Natural killer cell (primary cell): ENCODE data around the gene EPN3. TPM values are rescaled to one million over a fixed set of nuclear protein-coding genes. Genes with fewer than 3 reads are reported as not detected.

ENCODE experiments used
- ATAC-seq, 3 donors: fragments of 150-1000 bp in 2 of 3; fragments of 200-7000 bp in 1 of 3; cut with Tn5 transposase; 1 replicate in 1 of 3; 2 replicates in 2 of 3; pipeline ENCODE4 v1.10.0; 2021; ENCODE audit warnings: mild to moderate bottlenecking in 2 of 3, moderate library complexity in 2 of 3
- DNase-seq, 2 donors: peaks; one replicate each; pipeline versions ENCODE4 v3.0.0 to v3.0.0-alpha.2; 2013 to 2021; ENCODE audit warnings: mixed read lengths in 1 of 2
- H3K27ac ChIP-seq: one replicate; pipeline ENCODE4 v1.5.1; 2013; ENCODE audit warnings: mild to moderate bottlenecking, low read length
- H3K27me3 ChIP-seq: one replicate; pipeline ENCODE4 v1.6.1; 2013; ENCODE audit warnings: low read length; ENCODE audit not compliant: control insufficient read depth, insufficient read depth
- H3K36me3 ChIP-seq: one replicate; pipeline ENCODE4 v1.6.1; 2013; ENCODE audit warnings: low read length; ENCODE audit not compliant: control insufficient read depth, insufficient read depth
- H3K4me1 ChIP-seq: one replicate; pipeline ENCODE4 v1.6.1; 2013; ENCODE audit warnings: low read length; ENCODE audit not compliant: control insufficient read depth, insufficient read depth
- H3K4me3 ChIP-seq: one replicate; pipeline ENCODE4 v1.5.1; 2013; ENCODE audit warnings: low read length
- H3K9me3 ChIP-seq: one replicate; pipeline ENCODE4 v1.6.1; 2013; ENCODE audit warnings: low read length; ENCODE audit not compliant: control insufficient read depth, insufficient read depth
- H3K27ac Mint-ChIP-seq, 2 donors: one replicate each; pipeline ENCODE4 v1.8.0; 2022; ENCODE audit warnings: mild to moderate bottlenecking in 2 of 2, mixed read lengths in 2 of 2, moderate library complexity in 1 of 2
- H3K27me3 Mint-ChIP-seq, 2 donors: one replicate each; pipeline ENCODE4 v1.8.0; 2022; ENCODE audit warnings: low read depth in 2 of 2, mixed read lengths in 2 of 2
- H3K36me3 Mint-ChIP-seq: one replicate; pipeline ENCODE4 v1.8.0; 2022; ENCODE audit warnings: mixed read lengths
- H3K4me1 Mint-ChIP-seq, 2 donors: one replicate each; pipeline ENCODE4 v1.8.0; 2022; ENCODE audit warnings: mixed read lengths in 2 of 2
- H3K4me3 Mint-ChIP-seq: one replicate; pipeline ENCODE4 v1.8.0; 2022; ENCODE audit warnings: mild to moderate bottlenecking, moderate library complexity, mixed read lengths
- H3K9me3 Mint-ChIP-seq, 2 donors: one replicate each; pipeline ENCODE4 v1.8.0; 2022; ENCODE audit warnings: mixed read lengths in 2 of 2
- WGBS: methylation state at CpG from one replicate; pipeline ENCODE4 v1.1.7; 2013; ENCODE audit warnings: missing lambda C conversion rate; ENCODE audit not compliant: insufficient coverage; 5-methylcytosine and 5-hydroxymethylcytosine counted together
- intact Hi-C: fragments of 100-400 bp; cut with micrococcal nuclease; formaldehyde crosslinking; loops from one replicate; pipeline ENCODE4 v1.14.2; 2022
- total RNA-seq, 4 donors: library from RNA; stranded (reverse); fragments of 120-200 nt in 1 of 4; gene quantifications; one replicate each; pipeline versions ENCODE4 v1.2.3 to v1.2.4, GENCODE V29; 2013 to 2022
- TF ChIP-seq, protein P1 (sequence below): fragments of 200-600 bp; IDR thresholded peaks from one replicate; pipeline ENCODE4 v1.8.0; 2022; ENCODE audit warnings: antibody characterized with exemption

EPN3 gene
- total RNA-seq, 3 donors from 2014 or later (not counting 1 experiment from before 2014, with no cell fraction given) = not detected

DNA sequence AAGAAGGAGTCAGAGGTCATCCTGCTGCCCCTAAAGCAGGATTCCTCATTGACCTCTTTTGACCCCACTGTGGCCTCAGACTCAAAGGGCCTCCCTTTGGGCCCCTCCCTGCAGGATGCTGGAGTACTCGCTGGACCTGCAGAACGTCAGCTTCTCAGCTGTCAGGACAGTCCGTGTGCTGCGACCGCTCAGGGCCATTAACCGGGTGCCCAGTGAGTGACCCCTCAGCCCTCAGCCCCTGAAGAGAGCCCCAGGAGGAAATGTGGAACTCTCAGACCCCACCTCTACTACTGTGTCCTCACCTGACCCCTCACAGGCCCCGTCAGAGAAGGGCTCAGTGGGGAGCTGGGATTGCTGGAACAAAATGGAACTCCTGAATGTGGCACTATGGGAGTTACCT is 37.1 kb downstream of the EPN3 start:
- intact Hi-C loops = no loop called here
- no peaks in the 10 kb centered on the region for H3K36me3 Mint-ChIP-seq
- no peak for ATAC-seq
- peaks cover 6% of the 10 kb centered on the region for H3K27me3 ChIP-seq
- H3K4me1 Mint-ChIP-seq = peaks cover 0 to 8% of the 10 kb centered on the region in 2 donors
- DNase-seq = no peak
- TF ChIP-seq, protein P1, sequence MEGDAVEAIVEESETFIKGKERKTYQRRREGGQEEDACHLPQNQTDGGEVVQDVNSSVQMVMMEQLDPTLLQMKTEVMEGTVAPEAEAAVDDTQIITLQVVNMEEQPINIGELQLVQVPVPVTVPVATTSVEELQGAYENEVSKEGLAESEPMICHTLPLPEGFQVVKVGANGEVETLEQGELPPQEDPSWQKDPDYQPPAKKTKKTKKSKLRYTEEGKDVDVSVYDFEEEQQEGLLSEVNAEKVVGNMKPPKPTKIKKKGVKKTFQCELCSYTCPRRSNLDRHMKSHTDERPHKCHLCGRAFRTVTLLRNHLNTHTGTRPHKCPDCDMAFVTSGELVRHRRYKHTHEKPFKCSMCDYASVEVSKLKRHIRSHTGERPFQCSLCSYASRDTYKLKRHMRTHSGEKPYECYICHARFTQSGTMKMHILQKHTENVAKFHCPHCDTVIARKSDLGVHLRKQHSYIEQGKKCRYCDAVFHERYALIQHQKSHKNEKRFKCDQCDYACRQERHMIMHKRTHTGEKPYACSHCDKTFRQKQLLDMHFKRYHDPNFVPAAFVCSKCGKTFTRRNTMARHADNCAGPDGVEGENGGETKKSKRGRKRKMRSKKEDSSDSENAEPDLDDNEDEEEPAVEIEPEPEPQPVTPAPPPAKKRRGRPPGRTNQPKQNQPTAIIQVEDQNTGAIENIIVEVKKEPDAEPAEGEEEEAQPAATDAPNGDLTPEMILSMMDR = no peak
- 89% methylated on average over 7 of the region's 7 CpGs for WGBS
- no peaks in the 10 kb centered on the region for H3K36me3 ChIP-seq
- H3K9me3 Mint-ChIP-seq = no peaks in the 10 kb centered on the region
- no peaks in the 10 kb centered on the region for H3K4me1 ChIP-seq
- no peak overlapping the region for H3K27ac ChIP-seq
- no peak overlapping the region for H3K4me3 ChIP-seq
- no peak overlapping the region for H3K4me3 Mint-ChIP-seq
- H3K9me3 ChIP-seq = no peaks in the 10 kb centered on the region
- no peak overlapping the region for H3K27ac Mint-ChIP-seq
- H3K27me3 Mint-ChIP-seq = peaks cover 35 to 45% of the 10 kb centered on the region in 2 donors

- DNase-seq (no peak), ATAC-seq (no peak)
- no peaks in the 10 kb centered on the region for H3K36me3 ChIP-seq
- TF ChIP-seq, protein P1 = no peak
- Mint-ChIP-seq H3K4me1 (peaks cover 0 to 8% of the 10 kb centered on the region in 2 donors), H3K27ac (no peak overlapping the region), H3K36me3 (no peaks in the 10 kb centered on the region), H3K27me3 (peaks cover 31 to 40% of the 10 kb centered on the region in 2 donors), H3K4me3 (no peak overlapping the region), H3K9me3 (no peaks in the 10 kb centered on the region)
- H3K27me3 ChIP-seq = peaks cover 5% of the 10 kb centered on the region
- no peak overlapping the region for H3K27ac ChIP-seq
- 92% methylated on average over 8 of the region's 8 CpGs for WGBS
- no peaks in the 10 kb centered on the region for H3K4me1 ChIP-seq
- H3K9me3 ChIP-seq = no peaks in the 10 kb centered on the region
- H3K4me3 ChIP-seq = no peak overlapping the region
- intact Hi-C loops = no loop called here
Observed at GRCh38 chr17:50570032-50570431, 37.5 kb downstream of the EPN3 start.

- 77% methylated on average over 7 of the region's 7 CpGs for WGBS
- Mint-ChIP-seq H3K9me3 (no peaks in the 10 kb centered on the region), H3K27ac (no peak overlapping the region), H3K27me3 (peaks cover 26 to 35% of the 10 kb centered on the region in 2 donors), H3K4me3 (no peak overlapping the region), H3K36me3 (no peaks in the 10 kb centered on the region), H3K4me1 (peaks cover 0 to 6% of the 10 kb centered on the region in 2 donors)
- H3K27me3 ChIP-seq = peaks cover 5% of the 10 kb centered on the region
- no peak overlapping the region for H3K4me3 ChIP-seq
- TF ChIP-seq, protein P1 = no peak
- intact Hi-C loops = no loop called here
- no peaks in the 10 kb centered on the region for H3K36me3 ChIP-seq
- no peaks in the 10 kb centered on the region for H3K4me1 ChIP-seq
- ATAC-seq (no peak), DNase-seq (no peak)
- H3K27ac ChIP-seq = no peak overlapping the region
- no peaks in the 10 kb centered on the region for H3K9me3 ChIP-seq
Observed at GRCh38 chr17:50570528-50570927, 38.0 kb downstream of the EPN3 start.

DNA sequence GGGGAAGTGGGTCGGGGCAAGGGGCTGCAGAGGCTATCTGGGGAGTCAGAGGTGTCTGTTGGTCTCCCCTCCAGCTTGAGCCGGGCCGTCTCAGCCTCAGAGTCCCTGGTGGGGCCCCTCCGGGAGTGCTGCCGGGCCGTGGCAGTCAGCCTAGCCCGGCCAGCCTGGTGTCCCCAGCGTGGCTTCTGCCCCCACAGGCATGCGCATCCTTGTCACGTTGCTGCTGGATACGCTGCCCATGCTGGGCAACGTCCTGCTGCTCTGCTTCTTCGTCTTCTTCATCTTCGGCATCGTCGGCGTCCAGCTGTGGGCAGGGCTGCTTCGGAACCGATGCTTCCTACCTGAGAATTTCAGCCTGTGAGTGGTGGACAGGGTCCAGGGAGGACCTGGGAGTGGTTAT is 39.1 kb downstream of the EPN3 start:
- Histone ChIP-seq H3K9me3 (no peaks in the 10 kb centered on the region), H3K27ac (no peak overlapping the region), H3K4me3 (no peak overlapping the region), H3K4me1 (no peaks in the 10 kb centered on the region), H3K27me3 (no peaks in the 10 kb centered on the region), H3K36me3 (no peaks in the 10 kb centered on the region)
- Mint-ChIP-seq H3K36me3 (no peaks in the 10 kb centered on the region), H3K9me3 (no peaks in the 10 kb centered on the region), H3K4me3 (no peak overlapping the region), H3K27ac (no peak overlapping the region), H3K27me3 (peaks cover 16 to 24% of the 10 kb centered on the region in 2 donors), H3K4me1 (no peaks in the 10 kb centered on the region)
- ATAC-seq = no peak
- DNase-seq = no peak
- intact Hi-C loops = no loop called here
- WGBS = 81% methylated on average over 19 of the region's 19 CpGs
- TF ChIP-seq, protein P1 = no peak
